Measurements from ENCODE around the gene PHLDA3. TPM values are rescaled to one million over a fixed set of nuclear protein-coding genes. Genes with fewer than 3 reads are reported as not detected.

Gene PHLDA3
- total and polyA plus RNA-seq, 2 of the 4 experiments (the other 2 are of a cell fraction): 41.6 to 102 TPM

- H3K23ac ChIP-seq (ENCODE audit: low read depth, low read length): no peak overlapping the region
- H4K5ac ChIP-seq (ENCODE audit: low read depth, low read length): no peak overlapping the region
- H3K56ac ChIP-seq (ENCODE audit: extremely low read depth, insufficient read depth, low read length): no peak overlapping the region
- no peak overlapping the region for H3K9ac ChIP-seq (ENCODE audit: low read depth, low read length)
- intact Hi-C loops (cut with micrococcal nuclease): no loop called here
- H3K27me3 ChIP-seq (ENCODE audit: control insufficient read depth, insufficient read depth, low read length): peaks cover 49% of the 10 kb centered on the region
- no peaks in the 10 kb centered on the region for H4K20me1 ChIP-seq (ENCODE audit: insufficient read depth, low read length)
- H2BK120ac ChIP-seq (ENCODE audit: low read depth, low read length): no peak overlapping the region
- ATAC-seq (ENCODE audit: low read depth): peak; percentile 27; the same call in 1 of the 2 replicates
- H3K4me1 ChIP-seq (ENCODE audit: control insufficient read depth, insufficient read depth, low read length): no peaks in the 10 kb centered on the region
- no peak overlapping the region for H2AK5ac ChIP-seq (ENCODE audit: low read depth, low read length)
- H2AFZ ChIP-seq (replicated peaks; ENCODE audit: low read length, poor library complexity): no peak overlapping the region
- WGBS, 2 experiments (ENCODE audit: extremely low coverage in 2 of 2, insufficient read length in 1 of 2): 100% methylated on average over 2 of the region's 8 CpGs; no CpG with 5 or more reads in 1 of the 2 experiments
- no peak overlapping the region for H4K91ac ChIP-seq (ENCODE audit: insufficient read depth, low read depth, low read length)
- no peak overlapping the region for H3K14ac ChIP-seq (replicated peaks; ENCODE audit: low read depth, low read length)
- H2AK9ac ChIP-seq (replicated peaks; ENCODE audit: low read depth, low read length, poor library complexity): no peak overlapping the region
- no peak overlapping the region for H3K4me3 ChIP-seq (ENCODE audit: insufficient read depth, low read depth, low read length)
- DNase-seq: no peak
- in situ Hi-C loops (cut with MboI; ENCODE audit: low sequenced_read_pairs): no loop called here
- no peak overlapping the region for H3K4me2 ChIP-seq (ENCODE audit: low read depth, low read length)
- TF ChIP-seq POLR2A (IDR thresholded peaks at IDR 0.05; ENCODE audit: low read depth, low read length): no peak
- no peak for TF ChIP-seq CTCF (conservative IDR thresholded peaks at IDR 0.05; ENCODE audit: low read depth, low read length)
- TF ChIP-seq MXI1 (IDR thresholded peaks at IDR 0.05; ENCODE audit: borderline replicate concordance, low read depth, low read length): no peak
- TF ChIP-seq CEBPB (IDR thresholded peaks at IDR 0.05; ENCODE audit: low read depth, low read length): no peak
- no peak for TF ChIP-seq NFE2L2 (IDR thresholded peaks at IDR 0.05; ENCODE audit: low read depth, low read length)
- no peak for TF ChIP-seq BHLHE40 (IDR thresholded peaks at IDR 0.05; ENCODE audit: low read depth, low read length)
- POLR2A ChIA-PET (ENCODE audit: unreplicated experiment): no interaction called here
- no peaks in the 10 kb centered on the region; the same call in 1 of the 2 replicates for H3K9me1 ChIP-seq (ENCODE audit: insufficient read depth, low read length)
- no peaks in the 10 kb centered on the region for H3K36me3 ChIP-seq (ENCODE audit: control insufficient read depth, insufficient read depth, low read length)
- no peak overlapping the region for H2BK20ac ChIP-seq (ENCODE audit: low read depth, low read length)
- CTCF ChIA-PET: interaction anchor here (3.5 kb wide), 1 partner anchor 15 kb away, joined by 13 read pairs; no protein-coding TSS in a partner anchor
- H3K18ac ChIP-seq (ENCODE audit: low read depth, low read length): no peak overlapping the region
- H3K27ac ChIP-seq (ENCODE audit: insufficient read depth, low read length): no peak overlapping the region
- no TSS peak for BruUV-seq (replicated peaks)
- no peak overlapping the region for H2BK5ac ChIP-seq (ENCODE audit: low read depth, low read length, poor library complexity, severe bottlenecking)
- no peak overlapping the region for H3K4ac ChIP-seq (ENCODE audit: low read depth, low read length)
- H3K9me3 ChIP-seq (ENCODE audit: control insufficient read depth, insufficient read depth, low read length): peaks cover 5% of the 10 kb centered on the region
- dilution Hi-C loops (cut with HindIII; ENCODE audit: low sequenced_read_pairs, unreplicated experiment): no loop called here
- no peak overlapping the region for H2BK15ac ChIP-seq (ENCODE audit: low read depth, low read length)
- no peaks in the 10 kb centered on the region for H3K79me1 ChIP-seq (ENCODE audit: low read depth in 1 of 2, low read length in 2 of 2)
- no peak overlapping the region for H4K8ac ChIP-seq (ENCODE audit: low read depth in 2 of 2, low read length in 2 of 2)
Measured at GRCh38 chr1:201421041-201421440, 47.9 kb downstream of the PHLDA3 start.
